GM23248 (cell line): Measurements from ENCODE around the gene SEMA7A. TPM values are rescaled to one million over a fixed set of nuclear protein-coding genes. Genes with fewer than 3 reads are reported as not detected.
"Not testable (repeated sequence)": the region's sequence is repeated elsewhere in the genome, so short reads cannot be mapped to it uniquely, and the experiment has no call there.

Experiments
- DNase-seq: peaks from one replicate; pipeline ENCODE4 v3.0.0-alpha.2; 2015
- H2AFZ ChIP-seq: fragments of 200-600 bp; sonication (generic); 2 replicates; pipeline ENCODE4 v1.6.1; 2016; ENCODE audit warnings: antibody characterized with exemption
- H3F3A ChIP-seq: fragments of 200-600 bp; sonication (generic); 2 replicates; pipeline ENCODE4 v1.6.1; 2016; ENCODE audit warnings: mild to moderate bottlenecking, antibody characterized with exemption, mixed run types; ENCODE audit not compliant: insufficient read depth
- H3K27ac ChIP-seq: fragments of 200-600 bp; sonication (generic); 2 replicates; pipeline ENCODE4 v1.5.1; 2016; ENCODE audit warnings: mild to moderate bottlenecking
- H3K27me3 ChIP-seq: fragments of 200-600 bp; sonication (generic); replicated peaks from 2 replicates; pipeline ENCODE4 v1.6.1; 2016; ENCODE audit warnings: mild to moderate bottlenecking; ENCODE audit not compliant: insufficient read depth
- H3K36me3 ChIP-seq: fragments of 200-600 bp; sonication (generic); 2 replicates; pipeline ENCODE4 v1.6.1; 2016; ENCODE audit warnings: low read depth, mild to moderate bottlenecking
- H3K4me1 ChIP-seq: fragments of 200-600 bp; sonication (generic); 2 replicates; pipeline ENCODE4 v1.6.1; 2016; ENCODE audit warnings: mild to moderate bottlenecking; ENCODE audit not compliant: insufficient read depth
- H3K4me2 ChIP-seq: fragments of 200-600 bp; sonication (generic); one replicate; pipeline ENCODE4 v1.6.1; 2016; ENCODE audit warnings: mild to moderate bottlenecking; ENCODE audit not compliant: unreplicated experiment
- H3K4me3 ChIP-seq: fragments of 200-600 bp; sonication (generic); 2 replicates; pipeline ENCODE4 v1.5.1; 2016; ENCODE audit warnings: mild to moderate bottlenecking
- H3K79me2 ChIP-seq: fragments of 200-600 bp; sonication (generic); 2 replicates; pipeline ENCODE4 v1.6.1; 2016; ENCODE audit warnings: mild to moderate bottlenecking; ENCODE audit not compliant: insufficient read depth
- H3K9ac ChIP-seq: fragments of 200-600 bp; sonication (generic); 2 replicates; pipeline ENCODE4 v1.6.1; 2016; ENCODE audit warnings: mild to moderate bottlenecking
- H3K9me2 ChIP-seq: fragments of 200-600 bp; sonication (generic); 2 replicates; pipeline ENCODE4 v1.6.1; 2016; ENCODE audit warnings: mixed run types, mild to moderate bottlenecking, moderate library complexity; ENCODE audit not compliant: insufficient read depth
- H3K9me3 ChIP-seq: fragments of 200-600 bp; sonication (generic); one replicate; pipeline ENCODE4 v1.6.1; 2017; ENCODE audit warnings: low read depth
- H4K20me1 ChIP-seq: fragments of 200-600 bp; sonication (generic); 2 replicates; pipeline ENCODE4 v1.6.0; 2016; ENCODE audit not compliant: insufficient read depth
- EZH2 ChIP-seq: fragments of 200-600 bp; sonication (generic); IDR thresholded peaks from 2 replicates; pipeline ENCODE4 v1.6.1; 2018; ENCODE audit warnings: antibody characterized with exemption, mild to moderate bottlenecking; ENCODE audit not compliant: insufficient read depth, poor library complexity, severe bottlenecking
- EZH2phosphoT487 ChIP-seq: fragments of 200-600 bp; sonication (generic); IDR thresholded peaks from 2 replicates; pipeline ENCODE4 v1.6.1; 2018; ENCODE audit warnings: antibody characterized with exemption, moderate library complexity, mild to moderate bottlenecking, low read depth; ENCODE audit not compliant: insufficient read depth
- WGBS, 2 experiments: methylation state at CpG; one replicate each; pipeline ENCODE4 v1.1.6; 2015 to 2017; ENCODE audit warnings: low lambda C conversion rate in 2 of 2, low coverage in 1 of 2; ENCODE audit errors: missing lambda C conversion rate in 2 of 2; 5-methylcytosine and 5-hydroxymethylcytosine counted together
- in situ Hi-C: fragments of 300-500 bp; cut with MboI; formaldehyde crosslinking; loops from 2 replicates; pipeline ENCODE4 v1.15.0; 2020
- polyA plus RNA-seq: library from polyadenylated mRNA; unstranded; fragments of >200 nt; fragmentation: Nextera tagmentation; extraction: Ambion mirVana; gene quantifications from 2 replicates; pipeline ENCODE4 v1.2.1, GENCODE V29; 2016
- total RNA-seq: library from RNA; depleted of rRNA; stranded (reverse); fragments of >200 nt; shearing (Covaris generic); gene quantifications from 2 replicates; pipeline ENCODE4 v1.2.3, GENCODE V29; 2014

SEMA7A gene
- total and polyA plus RNA-seq, 2 experiments from 2014 or later = 42.3 to 132 TPM

DNA sequence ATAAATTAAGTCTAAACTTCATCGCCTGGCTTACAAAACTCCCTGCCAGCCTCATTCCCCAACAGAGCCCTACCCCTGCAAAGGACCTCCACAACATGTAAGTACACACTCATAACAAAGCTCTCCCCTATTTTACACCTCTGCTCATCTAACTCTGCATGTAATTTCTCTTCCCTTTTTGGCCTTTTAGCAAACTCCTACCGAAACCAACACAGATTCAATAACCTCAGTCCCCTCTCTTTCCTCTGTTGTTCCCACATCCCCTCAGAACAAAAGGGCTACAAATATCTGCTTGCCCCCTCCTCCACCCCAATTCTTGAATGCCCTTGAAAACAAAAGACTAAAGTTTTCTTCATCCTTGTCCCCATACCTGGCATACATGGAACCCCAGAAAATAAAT lies 26.5 kb upstream of the SEMA7A start:
- 50 to 56% methylated on average over 2 of the region's 2 CpGs for WGBS, 2 experiments
- H3K9me3 ChIP-seq = no peaks in the 10 kb centered on the region
- H3K27ac ChIP-seq = peak overlapping the region; percentile 79
- H3K4me3 ChIP-seq = peak overlapping the region; percentile 83
- peaks cover 8% of the 10 kb centered on the region; the same call in 1 of the 2 replicates for H3K36me3 ChIP-seq
- H2AFZ ChIP-seq = peak overlapping the region; percentile 95
- H3K4me1 ChIP-seq = 0 out of 2 replicates have a peak, but pooled peaks cover 4% of the 10 kb centered on the region
- H4K20me1 ChIP-seq = no peaks in the 10 kb centered on the region
- DNase-seq = no peak
- H3K9ac ChIP-seq = peak overlapping the region; percentile 86
- peaks cover 33% of the 10 kb centered on the region for H3K79me2 ChIP-seq
- H3K9me2 ChIP-seq = no peaks in the 10 kb centered on the region
- in situ Hi-C loops = no loop called here
- H3F3A ChIP-seq = peaks cover 6% of the 10 kb centered on the region; the same call in 1 of the 2 replicates
- H3K27me3 ChIP-seq = no peaks in the 10 kb centered on the region
- no peak for TF ChIP-seq EZH2
- no peak for TF ChIP-seq EZH2phosphoT487
- H3K4me2 ChIP-seq = peak overlapping the region; percentile 73

DNA sequence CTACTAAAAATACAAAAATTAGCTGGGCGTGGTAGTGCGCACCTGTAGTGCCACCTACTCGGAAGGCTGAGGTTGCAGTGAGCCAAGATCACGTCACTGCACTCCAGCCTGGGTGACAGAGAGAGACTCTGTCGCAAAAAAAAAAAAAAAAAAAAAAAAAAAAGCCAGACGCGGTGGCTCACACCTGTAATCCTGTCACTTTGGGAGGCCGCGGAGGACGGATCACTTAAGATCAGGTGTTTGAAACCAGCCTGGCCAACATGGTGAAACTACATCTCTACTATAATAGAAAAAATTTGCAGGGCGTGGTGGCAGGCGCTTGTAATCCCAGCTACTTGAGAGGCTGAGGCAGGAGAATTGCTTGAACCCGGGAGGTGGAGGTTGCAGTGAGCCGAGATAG lies 26.0 kb upstream of the SEMA7A start:
- Histone ChIP-seq H3K4me2 (peak overlapping the region; percentile 73), H3K79me2 (peaks cover 33% of the 10 kb centered on the region), H3F3A (peaks cover 11% of the 10 kb centered on the region; the same call in 1 of the 2 replicates), H3K4me3 (peak overlapping the region; percentile 83), H3K36me3 (peaks cover 13% of the 10 kb centered on the region; the same call in 1 of the 2 replicates), H2AFZ (peak overlapping the region; percentile 95)
- WGBS, 2 experiments = 93 to 96% methylated on average over 13 to 14 of the region's 14 CpGs
- H3K9me3 ChIP-seq, H3K4me1 ChIP-seq, H3K9ac ChIP-seq, H3K27ac ChIP-seq, in situ Hi-C loops, DNase-seq, H3K9me2 ChIP-seq, H4K20me1 ChIP-seq, H3K27me3 ChIP-seq: not testable (repeated sequence)

DNA sequence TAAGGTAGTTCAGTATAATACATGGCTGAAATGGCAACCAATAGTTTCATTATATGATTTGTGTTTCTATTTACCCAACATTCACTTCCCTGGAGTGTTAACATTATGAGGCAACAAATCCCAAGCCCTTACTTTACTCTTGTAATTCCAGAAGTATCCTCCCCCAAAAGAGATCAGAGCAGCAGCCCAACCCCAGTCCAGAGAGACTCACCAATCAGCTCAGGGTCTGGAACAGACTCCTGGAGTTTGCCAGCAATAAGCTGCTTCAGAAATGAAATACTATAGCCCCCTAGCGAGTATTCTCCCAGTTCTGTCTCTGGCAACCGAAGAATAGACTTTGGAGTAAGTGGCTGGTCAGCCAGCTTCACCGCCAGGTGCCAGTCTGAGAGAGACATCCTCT lies 24.7 kb upstream of the SEMA7A start:
- DNase-seq = no peak
- Histone ChIP-seq H3K9ac (no peak overlapping the region), H3K4me2 (no peak overlapping the region), H3K27me3 (no peaks in the 10 kb centered on the region), H3K79me2 (peaks cover 30% of the 10 kb centered on the region), H4K20me1 (no peaks in the 10 kb centered on the region), H3K9me3 (no peaks in the 10 kb centered on the region), H3K36me3 (peaks cover 16% of the 10 kb centered on the region; the same call in 1 of the 2 replicates), H3K4me3 (no peak overlapping the region), H3F3A (peaks cover 15% of the 10 kb centered on the region; the same call in 1 of the 2 replicates), H2AFZ (no peak overlapping the region), H3K4me1 (peaks cover 14% of the 10 kb centered on the region), H3K9me2 (no peaks in the 10 kb centered on the region), H3K27ac (no peak overlapping the region)
- 84 to 89% methylated on average over 3 of the region's 3 CpGs for WGBS, 2 experiments
- TF ChIP-seq EZH2 (no peak), EZH2phosphoT487 (no peak)
- in situ Hi-C loops = no loop called here

DNA sequence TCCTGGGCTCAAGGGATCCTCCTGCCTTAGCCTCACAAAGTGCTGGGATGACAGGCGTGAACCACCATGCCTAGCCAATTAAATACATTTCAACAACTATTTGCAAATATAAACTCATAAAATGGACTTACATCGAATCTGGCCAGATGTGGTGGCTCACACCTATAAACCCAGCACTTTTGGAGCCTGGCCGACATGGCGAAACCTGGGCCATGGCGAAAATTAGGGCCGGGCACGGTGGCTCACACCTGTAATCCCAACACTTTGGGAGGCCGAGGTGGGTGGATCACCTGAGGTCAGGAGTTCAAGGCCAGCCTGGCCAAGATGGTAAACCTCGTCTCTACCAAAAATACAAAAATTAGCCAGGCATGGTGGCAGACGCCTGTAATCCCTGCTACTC lies 23.3 kb upstream of the SEMA7A start:
- Histone ChIP-seq H3K79me2 (peaks cover 16% of the 10 kb centered on the region), H3K36me3 (peaks cover 16% of the 10 kb centered on the region; the same call in 1 of the 2 replicates), H3F3A (peaks cover 15% of the 10 kb centered on the region; the same call in 1 of the 2 replicates), H3K4me1 (peaks cover 14% of the 10 kb centered on the region)
- H2AFZ ChIP-seq, H3K27ac ChIP-seq, H3K9me3 ChIP-seq, H3K4me2 ChIP-seq, H3K9ac ChIP-seq, H4K20me1 ChIP-seq, H3K9me2 ChIP-seq, DNase-seq, H3K4me3 ChIP-seq, in situ Hi-C loops, H3K27me3 ChIP-seq: not testable (repeated sequence)
- 98 to 99% methylated on average over 10 of the region's 10 CpGs for WGBS, 2 experiments
